B cell (primary cell): Measurements from ENCODE around the gene OR6A2. TPM values are rescaled to one million over a fixed set of nuclear protein-coding genes. Genes with fewer than 3 reads are reported as not detected.
A peak's percentile ranks its signal among the peaks of the same experiment; 100 is the strongest.

Experiments used
- ATAC-seq: fragments of 200-7000 bp; cut with Tn5 transposase; one replicate; pipeline ENCODE4 v1.10.0; 2021; ENCODE audit warnings: low read depth, mild to moderate bottlenecking, moderate number of reproducible peaks, moderate library complexity
- CTCF ChIA-PET: fragments of 350-600 bp; sonication (Branson Sonifier 250); formaldehyde crosslinking; loops from one replicate; lab custom pipeline; 2021; ENCODE audit warnings: antibody characterized with exemption, inconsistent platforms; lab: Charles Lee
- POLR2A ChIA-PET: fragments of 350-600 bp; sonication (Branson Sonifier 250); formaldehyde crosslinking; loops from one replicate; lab custom pipeline; 2021; ENCODE audit warnings: antibody characterized with exemption; lab: Charles Lee
- DNase-seq: peaks from one replicate; pipeline ENCODE4 v3.0.0; 2013
- H2AFZ ChIP-seq: 2 replicates; pipeline ENCODE4 v1.6.1; 2012; ENCODE audit warnings: mild to moderate bottlenecking, low read depth, low read length; ENCODE audit not compliant: insufficient read depth, poor library complexity, severe bottlenecking
- H3K27ac ChIP-seq, 2 donors: 1 replicate in 1 of 2; 2 replicates in 1 of 2; pipeline ENCODE4 v1.5.1; 2012 to 2013; ENCODE audit warnings: low read length in 2 of 2, mild to moderate bottlenecking in 2 of 2, moderate library complexity in 1 of 2
- H3K27me3 ChIP-seq, 4 experiments: fragments of 200-600 bp in 1 of 4; sonication (generic) in 1 of 4; replicated peaks in 1 of 4; 1 replicate in 2 of 4; 2 replicates in 2 of 4; pipeline versions ENCODE4 v1.6.1 to v1.7.0; 2013 to 2016; ENCODE audit warnings: low read length in 3 of 4, mild to moderate bottlenecking in 2 of 4, mixed read lengths in 1 of 4, moderate library complexity in 1 of 4; ENCODE audit not compliant: insufficient read depth in 4 of 4, control insufficient read depth in 3 of 4; ENCODE audit errors: control extremely low read depth in 1 of 4
- H3K36me3 ChIP-seq, 2 experiments: replicated peaks in 1 of 2; 1 replicate in 1 of 2; 2 replicates in 1 of 2; pipeline versions ENCODE4 v1.6.1 to v1.7.1; 2013; ENCODE audit warnings: low read length in 1 of 2; ENCODE audit not compliant: insufficient read depth in 2 of 2, control insufficient read depth in 1 of 2; ENCODE audit errors: control extremely low read depth in 1 of 2, extremely low read depth in 1 of 2
- H3K4me1 ChIP-seq, 2 donors: fragments of 200-600 bp in 1 of 2; sonication (generic) in 1 of 2; 1 replicate in 1 of 2; 2 replicates in 1 of 2; pipeline versions ENCODE4 v1.5.1 to v1.6.1; 2013 to 2017; ENCODE audit warnings: low read length in 2 of 2; ENCODE audit not compliant: control insufficient read depth in 2 of 2, insufficient read depth in 2 of 2
- H3K4me2 ChIP-seq: replicated peaks from 2 replicates; pipeline ENCODE3; 2012; ENCODE audit warnings: mild to moderate bottlenecking, low read depth, low read length; ENCODE audit not compliant: poor library complexity, severe bottlenecking
- H3K4me3 ChIP-seq, 5 experiments: fragments of 200-600 bp in 1 of 5; sonication (generic) in 1 of 5; 1 replicate in 3 of 5; 2 replicates in 2 of 5; pipeline versions ENCODE4 v1.5.1 to v1.7.0; 2011 to 2016; ENCODE audit warnings: low read length in 4 of 5, mild to moderate bottlenecking in 4 of 5, low read depth in 2 of 5, control low read depth in 1 of 5, moderate library complexity in 1 of 5; ENCODE audit not compliant: insufficient read depth in 1 of 5; ENCODE audit errors: control extremely low read depth in 1 of 5, extremely low read depth in 1 of 5
- H3K79me2 ChIP-seq: fragments of 200-600 bp; sonication (generic); one replicate; pipeline ENCODE4 v1.6.0; 2016; ENCODE audit warnings: low read length; ENCODE audit not compliant: control insufficient read depth, insufficient read depth
- H3K9ac ChIP-seq: fragments of 200-600 bp; sonication (generic); 2 replicates; pipeline ENCODE4 v1.6.1; 2017; ENCODE audit warnings: mild to moderate bottlenecking, low read length, moderate library complexity
- H3K9me3 ChIP-seq, 3 donors: one replicate each; pipeline versions ENCODE4 v1.6.1 to v1.7.1; 2013; ENCODE audit warnings: low read length in 2 of 3; ENCODE audit not compliant: control insufficient read depth in 2 of 3, insufficient read depth in 1 of 3; ENCODE audit errors: control extremely low read depth in 1 of 3
- H4K20me1 ChIP-seq: 2 replicates; pipeline ENCODE4 v1.6.0; 2012; ENCODE audit warnings: mild to moderate bottlenecking, low read length; ENCODE audit not compliant: insufficient read depth, control insufficient read depth, poor library complexity, severe bottlenecking
- H3K27ac Mint-ChIP-seq: one replicate; pipeline ENCODE4 v1.8.0; 2021; ENCODE audit warnings: mixed read lengths
- H3K27me3 Mint-ChIP-seq: one replicate; pipeline ENCODE4 v1.8.0; 2021; ENCODE audit warnings: mixed read lengths
- H3K4me1 Mint-ChIP-seq: one replicate; pipeline ENCODE4 v1.8.0; 2021; ENCODE audit warnings: mixed read lengths
- H3K4me3 Mint-ChIP-seq: one replicate; pipeline ENCODE4 v1.8.0; 2021; ENCODE audit warnings: mixed read lengths
- H3K9me3 Mint-ChIP-seq: one replicate; pipeline ENCODE4 v1.8.0; 2022; ENCODE audit warnings: mixed read lengths; ENCODE audit not compliant: insufficient read depth
- EZH2 ChIP-seq: IDR thresholded peaks from 2 replicates; pipeline ENCODE4 v1.6.1; 2012; ENCODE audit warnings: borderline replicate concordance, low read depth, mild to moderate bottlenecking, moderate library complexity, low read length; ENCODE audit not compliant: insufficient read depth, poor library complexity, severe bottlenecking
- WGBS: methylation state at CpG from one replicate; pipeline ENCODE4 v1.1.5; 2013; ENCODE audit warnings: missing lambda C conversion rate; ENCODE audit not compliant: insufficient coverage; 5-methylcytosine and 5-hydroxymethylcytosine counted together
- intact Hi-C: fragments of 100-400 bp; cut with micrococcal nuclease; formaldehyde crosslinking; loops from one replicate; pipeline ENCODE4 v1.10.0; 2022
- polyA plus RNA-seq: library from polyadenylated mRNA; depleted of rRNA; stranded (reverse); fragments of >200 nt; gene quantifications from 2 replicates; pipeline ENCODE4 v1.2.3, GENCODE V29; 2012
- total RNA-seq, 2 donors: library from RNA; stranded (reverse); fragments of 120-200 nt in 1 of 2; gene quantifications; 1 replicate in 1 of 2; 2 replicates in 1 of 2; pipeline versions ENCODE4 v1.2.3 to v1.2.4, GENCODE V29; 2013 to 2022
- TF ChIP-seq, protein P1 (sequence below): fragments of 200-600 bp; IDR thresholded peaks from one replicate; pipeline ENCODE4 v1.8.0; 2022; ENCODE audit warnings: antibody characterized with exemption, mild to moderate bottlenecking

Gene OR6A2
- total and polyA plus RNA-seq, 2 donors (not counting 1 experiment from before 2014, with no cell fraction given), result 0.12 TPM; not detected in 1

- Histone ChIP-seq H2AFZ (no peak overlapping the region), H3K9ac (peak overlapping the region; percentile 90)
These were observed 54.5 kb downstream of the OR6A2 start for GRCh38 chr11:6745018-6745417.

DNA sequence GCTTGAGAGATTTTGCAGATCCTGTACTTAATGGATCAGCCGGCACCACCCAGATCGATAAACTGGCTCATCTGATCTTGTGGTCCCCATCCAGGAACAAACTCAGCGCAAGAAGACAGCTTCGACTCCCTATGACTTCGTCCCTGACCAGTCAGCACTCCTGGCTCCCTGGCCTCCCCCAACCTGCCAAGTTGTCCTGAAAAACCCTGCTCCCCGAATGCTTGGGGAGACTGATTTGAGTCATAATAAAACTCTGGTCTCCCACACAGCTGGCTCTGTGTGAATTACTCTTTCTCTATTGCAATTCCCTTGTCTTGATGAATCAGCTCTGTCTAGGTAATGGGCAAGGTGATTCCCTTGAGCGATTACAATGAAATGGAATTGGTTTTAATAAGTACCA, 57.2 kb downstream of the OR6A2 start:
- Histone ChIP-seq H3K27ac (peak overlapping the region in 1 of 2 donors; percentile 95), H3K79me2 (peaks cover 93% of the 10 kb centered on the region)
- POLR2A ChIA-PET, result no interaction called here

More at GRCh38 chr11:6745018-6745417, 54.5 kb downstream of the OR6A2 start:
- H3K36me3 ChIP-seq, result peaks cover 0 to 5% of the 10 kb centered on the region in 2 experiments
- no peak for TF ChIP-seq EZH2
- TF ChIP-seq, protein P1, sequence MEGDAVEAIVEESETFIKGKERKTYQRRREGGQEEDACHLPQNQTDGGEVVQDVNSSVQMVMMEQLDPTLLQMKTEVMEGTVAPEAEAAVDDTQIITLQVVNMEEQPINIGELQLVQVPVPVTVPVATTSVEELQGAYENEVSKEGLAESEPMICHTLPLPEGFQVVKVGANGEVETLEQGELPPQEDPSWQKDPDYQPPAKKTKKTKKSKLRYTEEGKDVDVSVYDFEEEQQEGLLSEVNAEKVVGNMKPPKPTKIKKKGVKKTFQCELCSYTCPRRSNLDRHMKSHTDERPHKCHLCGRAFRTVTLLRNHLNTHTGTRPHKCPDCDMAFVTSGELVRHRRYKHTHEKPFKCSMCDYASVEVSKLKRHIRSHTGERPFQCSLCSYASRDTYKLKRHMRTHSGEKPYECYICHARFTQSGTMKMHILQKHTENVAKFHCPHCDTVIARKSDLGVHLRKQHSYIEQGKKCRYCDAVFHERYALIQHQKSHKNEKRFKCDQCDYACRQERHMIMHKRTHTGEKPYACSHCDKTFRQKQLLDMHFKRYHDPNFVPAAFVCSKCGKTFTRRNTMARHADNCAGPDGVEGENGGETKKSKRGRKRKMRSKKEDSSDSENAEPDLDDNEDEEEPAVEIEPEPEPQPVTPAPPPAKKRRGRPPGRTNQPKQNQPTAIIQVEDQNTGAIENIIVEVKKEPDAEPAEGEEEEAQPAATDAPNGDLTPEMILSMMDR, result no peak
- DNase-seq, result no peak
- no peak overlapping the region for H3K27ac Mint-ChIP-seq
- 59% methylated on average over 4 of the region's 4 CpGs for WGBS
- ChIA-PET POLR2A (no interaction called here), CTCF (interaction anchor here (0.7 to 18.2 kb wide), 9 partner anchors 4 to 214 kb away, joined by 3 to 760 read pairs (median 10); partner anchors contain the start of gene MRPL17)
- H3K27me3 Mint-ChIP-seq, result no peaks in the 10 kb centered on the region
- intact Hi-C loops, result loop anchor here (2.0 kb wide), 1 partner anchor 510 kb away; the partner anchor contains the start of gene FHIP1B
- H4K20me1 ChIP-seq, result peaks cover 14% of the 10 kb centered on the region
- peaks cover 57 to 65% of the 10 kb centered on the region in 2 donors for H3K4me1 ChIP-seq
- peak overlapping the region; percentile 86 for H3K4me2 ChIP-seq
- peak overlapping the region; percentile 83 to 95 for H3K27ac ChIP-seq
- H3K4me1 Mint-ChIP-seq, result peaks cover 31% of the 10 kb centered on the region
- no peak overlapping the region for H3K4me3 Mint-ChIP-seq
- no peaks in the 10 kb centered on the region for H3K9me3 Mint-ChIP-seq
- no peaks in the 10 kb centered on the region for H3K9me3 ChIP-seq
- ATAC-seq, result no peak
- no peaks in the 10 kb centered on the region for H3K27me3 ChIP-seq
- peak overlapping the region; percentile 54 to 95 (median 80) for H3K4me3 ChIP-seq
- peaks cover 72% of the 10 kb centered on the region for H3K79me2 ChIP-seq

More for the DNA sequence above, 57.2 kb downstream of the OR6A2 start:
- TF ChIP-seq, protein P1, result no peak
- TF ChIP-seq EZH2, result no peak
- WGBS, result 98% methylated on average over 4 of the region's 7 CpGs
- Histone ChIP-seq H3K36me3 (peaks cover 0 to 19% of the 10 kb centered on the region in 2 experiments), H3K27me3 (no peaks in the 10 kb centered on the region), H3K4me2 (peak overlapping the region; percentile 86), H3K9ac (peak overlapping the region; percentile 23), H4K20me1 (peaks cover 36% of the 10 kb centered on the region), H3K9me3 (no peaks in the 10 kb centered on the region), H3K4me3 (peak overlapping the region in 2 of 5 experiments; percentile 2 to 47), H3K4me1 (peaks cover 66 to 73% of the 10 kb centered on the region in 2 donors), H2AFZ (no peak overlapping the region)
- peak overlapping the region; percentile 83 for H3K27ac Mint-ChIP-seq
- peaks cover 51% of the 10 kb centered on the region for H3K4me1 Mint-ChIP-seq
- CTCF ChIA-PET, result interaction anchor here (0.7 to 18.2 kb wide), 3 partner anchors 10 to 59 kb away, joined by 3 to 760 read pairs (median 3); partner anchors contain the start of gene MRPL17
- no peak overlapping the region for H3K4me3 Mint-ChIP-seq
- intact Hi-C loops, result no loop called here
- DNase-seq, result no peak
- no peaks in the 10 kb centered on the region for H3K27me3 Mint-ChIP-seq
- ATAC-seq, result no peak
- H3K9me3 Mint-ChIP-seq, result no peaks in the 10 kb centered on the region
